Body of pancreas (tissue), 4 donors: ENCODE data around the gene SEMA3A.

Source experiments
- POLR2A ChIP-seq, 3 donors: fragments of 450-650 bp; IDR thresholded peaks; one replicate each; pipeline ENCODE4 v1.6.1; 2016; ENCODE audit warnings: antibody characterized with exemption in 3 of 3, mild to moderate bottlenecking in 2 of 3
- TF ChIP-seq, protein P1 (sequence below), 7 experiments: fragments of 450-650 bp in 4 of 7; fragments of 200-600 bp in 3 of 7; sonication (generic) in 3 of 7; IDR thresholded peaks; one replicate each; pipeline ENCODE4 v1.5.1; 2016 to 2019; ENCODE audit warnings: antibody characterized with exemption in 7 of 7

- TF ChIP-seq, protein P1, sequence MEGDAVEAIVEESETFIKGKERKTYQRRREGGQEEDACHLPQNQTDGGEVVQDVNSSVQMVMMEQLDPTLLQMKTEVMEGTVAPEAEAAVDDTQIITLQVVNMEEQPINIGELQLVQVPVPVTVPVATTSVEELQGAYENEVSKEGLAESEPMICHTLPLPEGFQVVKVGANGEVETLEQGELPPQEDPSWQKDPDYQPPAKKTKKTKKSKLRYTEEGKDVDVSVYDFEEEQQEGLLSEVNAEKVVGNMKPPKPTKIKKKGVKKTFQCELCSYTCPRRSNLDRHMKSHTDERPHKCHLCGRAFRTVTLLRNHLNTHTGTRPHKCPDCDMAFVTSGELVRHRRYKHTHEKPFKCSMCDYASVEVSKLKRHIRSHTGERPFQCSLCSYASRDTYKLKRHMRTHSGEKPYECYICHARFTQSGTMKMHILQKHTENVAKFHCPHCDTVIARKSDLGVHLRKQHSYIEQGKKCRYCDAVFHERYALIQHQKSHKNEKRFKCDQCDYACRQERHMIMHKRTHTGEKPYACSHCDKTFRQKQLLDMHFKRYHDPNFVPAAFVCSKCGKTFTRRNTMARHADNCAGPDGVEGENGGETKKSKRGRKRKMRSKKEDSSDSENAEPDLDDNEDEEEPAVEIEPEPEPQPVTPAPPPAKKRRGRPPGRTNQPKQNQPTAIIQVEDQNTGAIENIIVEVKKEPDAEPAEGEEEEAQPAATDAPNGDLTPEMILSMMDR (IDR thresholded peaks at IDR 0.05) = no peak
- TF ChIP-seq POLR2A (IDR thresholded peaks at IDR 0.05) = no peak
Observed at GRCh38 chr7:84044834-84045233, 149.8 kb downstream of the SEMA3A start.
